HG02571 (cell line): ENCODE measurements around the gene BANK1.

Source experiments
- ATAC-seq: cut with Tn5 transposase; IDR thresholded peaks from one replicate; pipeline ENCODE4 v1.9.1; 2021; ENCODE audit warnings: mild to moderate bottlenecking, moderate library complexity; ENCODE audit not compliant: unreplicated experiment

Gene BANK1

DNA sequence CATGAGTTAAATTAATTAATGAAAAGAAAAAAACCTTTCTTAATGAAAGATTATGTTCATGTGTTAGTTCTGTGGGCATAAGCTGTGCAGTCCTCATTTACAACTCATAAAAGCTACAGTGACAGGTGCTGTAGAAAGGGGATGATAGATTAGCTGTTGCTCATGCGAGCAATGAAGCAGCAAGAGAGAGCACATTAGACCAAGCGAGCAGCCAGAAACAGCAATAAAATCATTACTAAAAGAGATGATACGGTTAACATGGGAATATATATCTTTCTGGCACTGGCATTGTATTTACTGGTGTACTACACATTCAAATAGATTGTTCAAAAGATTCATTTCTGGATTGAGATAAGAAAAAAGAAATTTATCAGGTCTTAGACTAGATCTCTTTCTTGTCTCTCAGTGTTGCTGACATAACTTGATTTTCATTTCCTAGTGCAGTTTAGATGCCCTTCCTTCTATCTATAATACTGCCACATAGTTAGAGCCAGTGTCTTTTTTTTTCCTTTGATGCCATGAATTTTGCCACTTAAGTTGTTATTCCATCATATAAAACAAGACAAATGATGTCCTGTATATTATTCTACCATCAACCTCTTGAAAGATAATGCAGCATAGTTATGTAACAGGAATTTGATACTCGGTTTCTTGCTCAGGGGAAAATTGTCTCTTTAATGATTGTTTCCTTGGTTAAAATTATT, 164.6 kb downstream of the BANK1 start:
- ATAC-seq, result no peak

GRCh38 chr4:101956068-101956825, 165.7 kb downstream of the BANK1 start:
- no peak for ATAC-seq

DNA sequence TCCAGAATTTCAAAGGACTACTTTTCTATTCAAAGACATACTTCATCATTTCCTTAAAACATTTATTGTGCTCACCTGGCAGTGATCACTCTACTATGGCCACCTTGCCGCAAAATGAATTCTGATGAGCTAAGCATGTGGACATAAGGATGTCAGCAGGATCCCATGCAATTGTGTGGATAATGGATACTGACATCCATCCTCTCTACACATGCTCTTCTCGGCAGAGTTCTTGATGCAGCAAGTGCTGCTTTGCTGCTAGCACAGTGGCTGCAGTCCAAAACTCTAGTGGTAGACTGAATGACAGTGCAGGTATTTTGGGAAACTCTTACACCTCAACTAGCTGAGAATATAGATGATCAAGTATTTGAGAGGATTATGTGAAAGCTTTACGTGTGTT, 168.0 kb downstream of the BANK1 start:
- no peak for ATAC-seq

GRCh38 chr4:101960431-101960830, 169.9 kb downstream of the BANK1 start:
- ATAC-seq, result no peak

DNA sequence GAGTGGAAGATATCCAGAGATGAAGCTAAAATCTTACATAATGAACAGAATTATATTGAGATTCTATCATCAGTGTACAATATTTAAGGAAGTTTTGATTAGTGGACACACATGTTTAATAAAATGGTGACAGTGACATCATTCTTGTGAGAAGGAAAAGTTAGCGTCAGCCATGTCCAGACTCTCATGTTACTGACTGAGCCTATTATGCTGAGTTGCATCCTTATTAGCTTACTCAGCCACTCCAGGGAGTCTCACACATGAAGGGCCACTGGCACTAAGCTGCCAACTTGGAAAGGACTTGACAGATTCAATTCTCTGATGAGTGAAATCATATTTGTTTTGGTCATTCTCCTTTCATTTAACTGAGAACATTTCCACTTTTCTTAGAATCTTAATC, 170.6 kb downstream of the BANK1 start:
- no peak for ATAC-seq

DNA sequence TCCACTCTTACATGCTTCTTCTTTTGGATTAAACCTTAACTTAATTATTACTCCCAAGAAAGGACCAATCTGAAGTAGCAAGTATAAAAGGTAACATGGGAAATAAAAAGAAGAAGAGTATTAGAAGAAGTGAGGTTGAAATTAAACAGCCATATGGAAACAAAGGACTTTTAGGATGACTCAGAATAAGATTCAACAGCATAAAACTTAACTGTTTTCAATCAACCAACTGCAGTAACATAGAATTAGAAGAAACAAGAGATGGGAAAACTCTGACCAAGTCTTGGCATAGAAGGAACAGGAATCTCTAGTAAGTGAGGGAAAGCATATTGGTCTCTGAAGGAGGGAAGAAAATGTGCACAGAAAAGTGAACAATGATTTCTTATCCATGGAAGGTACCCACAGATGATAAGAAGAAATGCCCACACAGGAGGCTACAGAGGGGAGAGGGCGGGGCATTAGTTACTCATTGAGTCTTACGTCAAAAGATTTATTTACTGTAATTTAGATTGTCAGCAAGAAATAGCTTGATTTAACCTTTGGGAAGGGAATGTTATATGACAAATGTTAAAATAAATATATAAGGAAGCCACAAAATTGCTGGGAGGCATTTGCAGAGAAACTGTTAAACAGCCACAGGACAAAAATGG, 177.3 kb downstream of the BANK1 start:
- no peak for ATAC-seq

- ATAC-seq, result no peak
Measured at GRCh38 chr4:101968364-101968763, 177.8 kb downstream of the BANK1 start.

DNA sequence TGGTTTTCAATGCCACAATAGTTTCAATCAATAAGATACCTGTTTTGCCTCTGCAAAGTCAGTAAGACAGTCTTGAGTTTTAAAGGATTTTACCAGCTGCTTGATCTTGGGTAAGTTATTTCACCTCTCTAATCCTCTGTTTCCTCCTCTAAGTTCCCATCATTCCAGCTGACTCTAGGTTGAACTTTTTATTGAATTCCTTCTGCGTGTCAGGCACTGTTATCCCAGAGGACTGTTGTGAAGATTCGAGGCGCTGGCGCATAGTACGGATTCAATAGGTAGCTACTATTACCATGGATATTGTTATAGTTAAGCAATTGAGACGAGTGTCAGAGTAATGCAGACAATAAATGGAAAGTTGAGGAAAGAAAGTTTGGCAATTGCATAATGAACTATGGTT, 179.4 kb downstream of the BANK1 start:
- ATAC-seq, result no peak

DNA sequence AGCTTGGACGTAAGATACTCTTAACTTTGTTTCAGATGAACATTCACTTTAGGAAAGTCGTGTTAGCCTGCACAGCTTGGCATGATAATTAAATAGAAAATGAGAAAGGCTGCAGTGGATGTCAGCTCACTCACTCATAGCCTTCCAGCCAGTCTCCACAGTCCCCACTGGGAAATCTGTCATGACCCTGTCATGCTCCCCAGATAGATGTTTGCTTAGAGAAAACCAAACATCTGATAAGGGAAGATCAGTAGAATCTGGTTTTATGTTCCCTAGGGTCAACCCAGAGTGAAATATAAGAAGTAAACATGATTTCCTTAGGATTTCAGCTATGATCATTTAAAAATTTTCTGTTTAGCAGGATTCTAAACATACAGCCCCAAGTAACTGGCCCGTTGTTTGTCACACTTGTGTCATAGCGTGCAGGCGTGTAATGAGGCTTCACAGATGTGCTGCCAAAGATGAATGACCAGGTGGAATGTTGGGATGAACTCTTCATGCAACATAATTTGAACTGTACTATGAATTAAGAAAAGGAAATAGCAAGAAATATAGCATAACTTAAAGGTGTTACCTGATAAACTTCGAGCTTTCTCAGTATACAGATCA, 180.1 kb downstream of the BANK1 start:
- ATAC-seq, result no peak

GRCh38 chr4:101972791-101973190, 182.3 kb downstream of the BANK1 start:
- ATAC-seq, result no peak

- ATAC-seq, result no peak
Measured at GRCh38 chr4:101973361-101973760, 182.8 kb downstream of the BANK1 start.

- ATAC-seq, result no peak
Measured at GRCh38 chr4:101977076-101977475, 186.5 kb downstream of the BANK1 start.

DNA sequence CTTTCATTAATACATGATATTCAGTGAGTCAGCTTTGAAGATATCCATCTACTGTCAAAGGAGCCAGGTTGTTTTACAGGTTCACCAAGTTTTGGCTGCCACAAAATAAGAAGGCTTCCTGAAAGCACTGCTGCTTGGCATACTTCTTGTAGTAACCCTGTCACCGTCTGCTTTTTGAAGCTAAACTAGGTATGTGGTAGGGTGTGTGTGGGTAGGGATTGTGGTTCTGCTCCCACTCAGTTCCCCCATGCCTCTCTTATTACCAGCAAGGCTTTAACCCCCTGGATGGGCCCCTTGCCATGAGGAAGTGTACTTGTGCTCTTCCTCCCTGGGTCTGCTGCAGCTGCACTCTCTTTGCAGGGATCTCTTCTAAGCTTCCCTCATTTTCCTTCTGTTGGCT, 191.2 kb downstream of the BANK1 start:
- no peak for ATAC-seq

DNA sequence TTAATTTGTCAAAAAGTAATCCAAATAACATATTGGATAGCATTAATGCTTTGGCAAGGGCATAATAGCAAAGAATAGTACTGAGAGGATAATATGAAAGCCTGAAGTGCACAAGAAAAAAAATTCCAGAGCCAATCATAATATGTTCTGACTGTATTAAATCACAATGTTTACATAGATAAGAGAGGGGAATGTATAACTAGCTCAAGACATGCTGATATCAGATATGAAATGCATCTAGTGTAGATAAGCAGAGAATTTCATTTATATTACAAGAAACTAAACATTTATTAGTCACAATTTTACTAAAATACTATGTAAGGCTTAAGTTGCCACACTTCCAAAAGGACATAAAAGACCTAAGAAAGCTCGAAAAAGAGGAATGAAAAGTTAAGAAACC, 193.3 kb downstream of the BANK1 start:
- no peak for ATAC-seq

GRCh38 chr4:101987623-101988243, 197.2 kb downstream of the BANK1 start:
- peak; percentile 71 for ATAC-seq

- no peak for ATAC-seq
Measured at GRCh38 chr4:101989551-101989950, 199.0 kb downstream of the BANK1 start.

- no peak for ATAC-seq
Measured at GRCh38 chr4:101992446-101992845, 201.9 kb downstream of the BANK1 start.

- no peak for ATAC-seq
Measured at GRCh38 chr4:101993002-101993841, 202.7 kb downstream of the BANK1 start.

DNA sequence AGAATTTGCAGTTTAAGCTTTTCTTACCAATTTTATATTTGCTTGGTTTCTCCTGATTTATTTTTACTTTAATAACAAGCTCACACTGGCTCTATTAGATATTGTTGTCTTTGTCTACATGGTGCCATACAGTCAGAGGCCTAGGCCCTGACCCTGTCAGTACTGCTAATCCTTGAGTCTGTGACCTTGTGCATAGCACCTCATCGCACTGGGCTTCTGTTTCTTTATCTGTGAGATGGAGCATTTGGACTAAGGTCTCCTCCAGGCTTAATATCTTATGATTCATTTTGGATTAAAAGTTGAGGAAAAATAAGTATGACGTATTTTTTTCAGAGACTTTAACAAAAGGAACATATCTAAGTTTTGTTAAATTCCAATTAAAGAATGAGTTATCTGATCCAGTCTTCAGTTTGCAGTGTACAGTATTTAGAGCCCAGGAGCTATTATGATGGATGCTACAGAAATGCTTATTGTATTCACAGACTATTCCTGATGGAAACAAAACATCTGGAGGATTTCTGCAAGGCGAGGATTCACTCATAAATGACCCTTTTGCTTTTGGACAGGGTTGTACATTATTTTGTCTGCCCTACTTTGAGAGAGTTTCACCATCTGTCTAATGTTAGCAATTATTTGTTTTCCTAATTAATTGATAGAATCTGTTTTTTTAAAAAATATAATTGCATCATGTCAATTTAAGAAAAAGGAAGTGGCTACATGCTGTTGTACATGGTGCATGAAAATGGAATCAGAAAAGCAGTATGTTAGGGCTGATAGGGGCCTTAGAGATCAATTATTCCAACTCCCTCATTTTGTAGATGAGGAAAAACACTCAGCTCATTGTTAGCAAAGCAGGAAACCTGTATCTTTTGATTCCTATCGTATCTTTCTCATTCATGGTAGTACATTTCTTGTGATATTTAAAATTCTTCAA, 203.6 kb downstream of the BANK1 start:
- no peak for ATAC-seq
